GM12878 (cell line): ENCODE measurements around the gene RAN. TPM values are rescaled to one million over a fixed set of nuclear protein-coding genes. Genes with fewer than 3 reads are reported as not detected.
A peak's percentile ranks its signal among the peaks of the same experiment; 100 is the strongest.

Source experiments
- ATAC-seq: fragments of 200-7000 bp; cut with Tn5 transposase; 3 replicates; pipeline ENCODE4 v1.9.1; 2020; ENCODE audit warnings: mild to moderate bottlenecking, moderate library complexity
- BruUV-seq: library from RNA; stranded (reverse); fragments of 400-500 nt; replicated peaks from 2 replicates; lab custom pipeline; 2021; lab: Mats Ljungman, UMichigan
- CTCF ChIA-PET: fragments of 300-600 bp; sonication (Branson Sonifier 250); formaldehyde crosslinking; extraction: SDS; loops from one replicate; lab custom pipeline; 2021; ENCODE audit warnings: inconsistent platforms; lab: Yijun Ruan, JAX
- POLR2A ChIA-PET: fragments of 350-600 bp; formaldehyde crosslinking; extraction: SDS; loops from one replicate; lab custom pipeline; 2021; ENCODE audit warnings: inconsistent platforms; lab: Charles Lee
- RAD21 ChIA-PET: fragments of 300-600 bp; sonication (Branson Sonifier 250); formaldehyde crosslinking; loops from one replicate; lab custom pipeline; 2023; ENCODE audit warnings: antibody characterized with exemption; ENCODE audit not compliant: unreplicated experiment; lab: Charles Lee
- SMC1A ChIA-PET: fragments of 300-600 bp; sonication (Branson Sonifier 250); formaldehyde crosslinking; loops from one replicate; lab custom pipeline; 2023; ENCODE audit not compliant: unreplicated experiment, uncharacterized antibody; lab: Charles Lee
- DNase-seq: peaks from one replicate; pipeline ENCODE4 v3.0.0-alpha.2; 2011; ENCODE audit warnings: low read depth, low spot score
- FAIRE-seq: peaks from 3 replicates; lab custom pipeline; 2011; peaks lifted over from hg19 to GRCh38; lab: Jason Lieb, UNC
- H2AFZ ChIP-seq: 2 replicates; pipeline ENCODE4 v1.6.0; 2011; ENCODE audit warnings: low read depth, low read length, control low read depth; ENCODE audit not compliant: control insufficient read depth
- H3K27ac ChIP-seq: 2 replicates; pipeline ENCODE4 v1.5.1; 2011; ENCODE audit warnings: control low read depth; ENCODE audit not compliant: control insufficient read depth, insufficient read depth
- H3K27me3 ChIP-seq, 2 experiments: replicated peaks in 1 of 2; 2 replicates each; pipeline versions ENCODE4 v1.6.0 to v1.6.1; 2011; ENCODE audit warnings: low read length in 1 of 2; ENCODE audit not compliant: control insufficient read depth in 2 of 2, insufficient read depth in 2 of 2
- H3K36me3 ChIP-seq, 2 experiments: 2 replicates each; pipeline ENCODE4 v1.5.1; 2011; ENCODE audit warnings: low read length in 1 of 2; ENCODE audit not compliant: control insufficient read depth in 2 of 2, insufficient read depth in 2 of 2
- H3K4me1 ChIP-seq: 2 replicates; pipeline ENCODE4 v1.6.1; 2011; ENCODE audit warnings: mild to moderate bottlenecking, low read length, moderate library complexity, mixed read lengths; ENCODE audit not compliant: control insufficient read depth, insufficient read depth
- H3K4me2 ChIP-seq: 2 replicates; pipeline ENCODE4 v1.6.0; 2011; ENCODE audit warnings: control low read depth; ENCODE audit not compliant: control insufficient read depth, insufficient read depth
- H3K4me3 ChIP-seq: fragments of 200-600 bp; sonication (generic); 2 replicates; pipeline ENCODE4 v1.5.1; 2016
- H3K79me2 ChIP-seq: 2 replicates; pipeline ENCODE4 v1.6.0; 2011; ENCODE audit warnings: low read length; ENCODE audit not compliant: control insufficient read depth, insufficient read depth
- H3K9ac ChIP-seq: 2 replicates; pipeline ENCODE4 v1.8.0; 2011; ENCODE audit warnings: low read length, control low read depth, mixed read lengths; ENCODE audit not compliant: control insufficient read depth, insufficient read depth
- H3K9me3 ChIP-seq: replicated peaks from 3 replicates; pipeline ENCODE4 v1.5.1; 2011; ENCODE audit warnings: mild to moderate bottlenecking, low read length; ENCODE audit not compliant: control insufficient read depth, insufficient read depth
- H4K20me1 ChIP-seq: 2 replicates; pipeline ENCODE4 v1.6.0; 2011; ENCODE audit not compliant: control insufficient read depth, insufficient read depth
- ETV6 ChIP-seq, 2 experiments: fragments of 450-650 bp in 1 of 2; IDR thresholded peaks in 1 of 2; conservative IDR thresholded peaks in 1 of 2; 2 replicates each; pipeline ENCODE4 v1.6.1; 2014; ENCODE audit warnings: antibody characterized with exemption in 1 of 2, borderline replicate concordance in 1 of 2, low read depth in 1 of 2, mild to moderate bottlenecking in 1 of 2, moderate library complexity in 1 of 2
- HCFC1 ChIP-seq: fragments of 150-350 bp; IDR thresholded peaks from 2 replicates; pipeline ENCODE4 v1.6.1; 2014; ENCODE audit warnings: low read length
- HDAC6 ChIP-seq: fragments of 200-600 bp; sonication (generic); IDR thresholded peaks from one replicate; pipeline ENCODE4 v1.8.0; 2017; ENCODE audit warnings: antibody characterized with exemption; ENCODE audit not compliant: unreplicated experiment
- IKZF2 ChIP-seq, 2 experiments: fragments of 450-650 bp; IDR thresholded peaks; 2 replicates each; pipeline ENCODE4 v1.6.1; 2017; ENCODE audit warnings: mild to moderate bottlenecking in 2 of 2, moderate library complexity in 2 of 2
- IRF4 ChIP-seq: IDR thresholded peaks from 2 replicates; pipeline ENCODE4 v1.6.1; 2011; ENCODE audit warnings: low read depth, low read length
- KDM1A ChIP-seq: fragments of 200-600 bp; sonication (generic); IDR thresholded peaks from 2 replicates; pipeline ENCODE4 v1.6.1; 2016; ENCODE audit warnings: borderline replicate concordance
- KLF5 ChIP-seq: fragments of 450-650 bp; IDR thresholded peaks from 2 replicates; pipeline ENCODE4 v1.6.1; 2014; ENCODE audit warnings: mild to moderate bottlenecking; ENCODE audit not compliant: partially characterized antibody
- LARP7 ChIP-seq: fragments of 450-650 bp; IDR thresholded peaks from 2 replicates; pipeline ENCODE4 v1.6.1; 2017; ENCODE audit warnings: mild to moderate bottlenecking
- MAX ChIP-seq: IDR thresholded peaks from 2 replicates; pipeline ENCODE4 v1.6.1; 2012; ENCODE audit warnings: low read depth, low read length, improper control_type of control experiment
- MEF2B ChIP-seq: fragments of 450-650 bp; IDR thresholded peaks from 2 replicates; pipeline ENCODE4 v1.6.1; 2018; ENCODE audit warnings: mild to moderate bottlenecking, moderate library complexity; ENCODE audit not compliant: partially characterized antibody, poor library complexity, severe bottlenecking
- MLLT1 ChIP-seq: fragments of 450-650 bp; IDR thresholded peaks from 2 replicates; pipeline ENCODE4 v1.6.1; 2016; ENCODE audit warnings: mild to moderate bottlenecking
- MYB ChIP-seq: fragments of 150-350 bp; IDR thresholded peaks from 2 replicates; pipeline ENCODE4 v1.6.1; 2014; ENCODE audit warnings: mild to moderate bottlenecking, low read depth, low read length, borderline replicate concordance
- PBX3 ChIP-seq: IDR thresholded peaks from 2 replicates; pipeline ENCODE4 v1.6.1; 2011; ENCODE audit warnings: mild to moderate bottlenecking, low read depth, low read length, moderate library complexity; ENCODE audit not compliant: insufficient replicate concordance
- PKNOX1 ChIP-seq: fragments of 450-650 bp; IDR thresholded peaks from 2 replicates; pipeline ENCODE4 v1.6.1; 2016; ENCODE audit warnings: mild to moderate bottlenecking
- PML ChIP-seq: IDR thresholded peaks from 2 replicates; pipeline ENCODE4 v1.6.1; 2012; ENCODE audit warnings: low read length, inconsistent platforms
- POLR2AphosphoS5 ChIP-seq: IDR thresholded peaks from 2 replicates; pipeline ENCODE4 v1.6.1; 2011; ENCODE audit warnings: mild to moderate bottlenecking, low read length, inconsistent platforms
- STAT3 ChIP-seq: IDR thresholded peaks from 2 replicates; pipeline ENCODE4 v1.6.1; 2011; ENCODE audit warnings: low read depth, low read length, improper control_type of control experiment
- ZBTB33 ChIP-seq: fragments of 450-650 bp; IDR thresholded peaks from 2 replicates; pipeline ENCODE4 v1.6.1; 2017; ENCODE audit warnings: mild to moderate bottlenecking
- WGBS: methylation state at CpG from one replicate; pipeline ENCODE4 v1.1.6; 2016; ENCODE audit warnings: low lambda C conversion rate; ENCODE audit not compliant: insufficient replicate concordance, insufficient coverage; ENCODE audit errors: missing lambda C conversion rate; 5-methylcytosine and 5-hydroxymethylcytosine counted together
- in situ Hi-C: fragments of 300-500 bp; cut with MboI; formaldehyde crosslinking; loops from 9 replicates; pipeline ENCODE4 v1.14.3; 2018; ENCODE audit warnings: mixed read lengths
- intact Hi-C: fragments of 100-400 bp; cut with micrococcal nuclease; formaldehyde crosslinking; loops from one replicate; pipeline ENCODE4 v1.14.2; 2022; ENCODE audit not compliant: unreplicated experiment
- polyA plus RNA-seq, 11 experiments: library from polyadenylated mRNA; depleted of rRNA in 4 of 11; unstranded in 6 of 11; stranded (reverse) in 5 of 11; fragments of >200 nt; fragmentation: Nextera tagmentation in 4 of 11; fragmentation: Illumina TruSeq in 1 of 11; extraction: Ambion mirVana in 4 of 11; extraction: Trizol in 1 of 11; gene quantifications; 1 replicate in 1 of 11; 2 replicates in 10 of 11; pipeline versions ENCODE4 v1.2.1 to v1.2.3, GENCODE V29; 2011 to 2016; ENCODE audit warnings: inconsistent platforms in 2 of 11, missing spikeins in 2 of 11, low read depth in 1 of 11
- total RNA-seq, 4 experiments: library from RNA; depleted of rRNA in 3 of 4; stranded (reverse); fragments of >200 nt in 3 of 4; fragmentation: Illumina TruSeq in 1 of 4; extraction: Trizol in 1 of 4; gene quantifications; 2 replicates each; pipeline versions ENCODE4 v1.2.1 to v1.2.3, GENCODE V29; 2013 to 2021

RAN gene
- total and polyA plus RNA-seq, 10 of the 15 experiments (the other 5 are each of a cell fraction or from before 2014, with no cell fraction given) = 1,598 to 3,769 (median 2,845) TPM

GRCh38 chr12:130838284-130838950 lies 33.4 kb upstream of the RAN start:
- no TSS peak for BruUV-seq
- in situ Hi-C loops (no loop called here), intact Hi-C loops (loop anchor here (5.0 kb wide), 1 partner anchor 34 kb away; the partner anchor contains the start of gene RAN)
- Histone ChIP-seq H3K4me3 (peak overlapping the region; percentile 87), H3K9ac (peak overlapping the region; percentile 60), H3K27ac (no peak overlapping the region; the same call in 1 of the 2 replicates), H3K4me1 (peaks cover 5% of the 10 kb centered on the region), H4K20me1 (no peaks in the 10 kb centered on the region), H3K4me2 (peak overlapping the region; percentile 61), H3K9me3 (no peaks in the 10 kb centered on the region), H2AFZ (peak overlapping the region; percentile 75), H3K79me2 (peaks cover 5% of the 10 kb centered on the region), H3K27me3 (no peaks in the 10 kb centered on the region), H3K36me3 (no peaks in the 10 kb centered on the region)
- RAD21 ChIA-PET = no interaction called here
- SMC1A ChIA-PET = interaction anchor here (1.5 to 1.7 kb wide), 2 partner anchors 19 to 20 kb away, joined by 3 to 5 read pairs; no protein-coding TSS in a partner anchor
- POLR2A ChIA-PET = interaction anchor here (0.6 kb wide), 1 partner anchor 802 kb away, joined by 4 read pairs; no protein-coding TSS in a partner anchor
- DNase-seq (no peak), FAIRE-seq (no peak), ATAC-seq (peak; percentile 65)
- 24% methylated on average over 28 of the region's 38 CpGs for WGBS
- CTCF ChIA-PET = interaction anchor here (4.7 kb wide), 1 partner anchor 13 kb away, joined by 33 read pairs; no protein-coding TSS in a partner anchor
- TF ChIP-seq ZBTB33 (0 out of 2 replicates have a peak, but pooled peaks have one; percentile 69), MLLT1 (peak; percentile 86), POLR2AphosphoS5 (no peak), IKZF2 (IDR thresholded peaks at IDR 0.05) (no peak), HCFC1 (no peak), PML (no peak), LARP7 (no peak), MEF2B (no peak), MAX (no peak), MYB (no peak), PBX3 (no peak), PKNOX1 (peak; percentile 38), HDAC6 (no peak), ETV6 (conservative IDR thresholded peaks at IDR 0.05 in 1 of 2, IDR thresholded peaks at IDR 0.05 in 1 of 2; ENCODE audit: borderline replicate concordance in 1 of 2, low read depth in 1 of 2) (no peak), KDM1A (no peak), STAT3 (no peak), KLF5 (no peak), IRF4 (no peak)
